NCI-H510A treated with DMSO at 0.1 percent for 48 hours (cell line): ENCODE data around the gene BICD1.
"Not testable (repeated sequence)": the region's sequence is repeated elsewhere in the genome, so short reads cannot be mapped to it uniquely, and the experiment has no call there.

ENCODE experiments used
- DNase-seq: peaks from one replicate; lab custom pipeline; 2025; lab: John Stamatoyannopoulos, UW

The BICD1 gene

GRCh38 chr12:32196250-32197198 lies 89.9 kb downstream of the BICD1 start:
- no peak for DNase-seq

GRCh38 chr12:32197421-32197820 lies 90.8 kb downstream of the BICD1 start:
- DNase-seq = no peak

GRCh38 chr12:32198555-32198954 lies 91.9 kb downstream of the BICD1 start:
- no peak for DNase-seq

GRCh38 chr12:32201096-32201495 lies 94.4 kb downstream of the BICD1 start:
- DNase-seq = no peak

- no peak for DNase-seq
These were observed 95.3 kb downstream of the BICD1 start for GRCh38 chr12:32201976-32202375.

GRCh38 chr12:32205731-32206130 lies 99.1 kb downstream of the BICD1 start:
- no peak for DNase-seq

- DNase-seq = no peak
These were observed 101.7 kb downstream of the BICD1 start for GRCh38 chr12:32208355-32208754.

GRCh38 chr12:32211066-32211899 lies 104.6 kb downstream of the BICD1 start:
- DNase-seq = no peak

- DNase-seq = no peak
These were observed 105.2 kb downstream of the BICD1 start for GRCh38 chr12:32211900-32212156.

GRCh38 chr12:32214723-32215122 lies 108.1 kb downstream of the BICD1 start:
- no peak for DNase-seq

- DNase-seq = no peak
These were observed 111.0 kb downstream of the BICD1 start for GRCh38 chr12:32217354-32218310.

- no peak for DNase-seq
These were observed 117.3 kb downstream of the BICD1 start for GRCh38 chr12:32223941-32224340.

GRCh38 chr12:32226768-32227167 lies 120.1 kb downstream of the BICD1 start:
- DNase-seq = no peak

GRCh38 chr12:32229971-32230612 lies 123.4 kb downstream of the BICD1 start:
- no peak for DNase-seq

- DNase-seq = no peak
These were observed 124.0 kb downstream of the BICD1 start for GRCh38 chr12:32230613-32230993.

- DNase-seq = not testable (repeated sequence)
These were observed 124.7 kb downstream of the BICD1 start for GRCh38 chr12:32231361-32231760.

GRCh38 chr12:32233568-32233967 lies 126.9 kb downstream of the BICD1 start:
- DNase-seq = no peak

- DNase-seq = no peak
These were observed 128.6 kb downstream of the BICD1 start for GRCh38 chr12:32235251-32235650.

GRCh38 chr12:32240162-32240561 lies 133.5 kb downstream of the BICD1 start:
- no peak for DNase-seq

- DNase-seq = no peak
These were observed 134.2 kb downstream of the BICD1 start for GRCh38 chr12:32240831-32241230.

GRCh38 chr12:32242641-32243040 lies 136.0 kb downstream of the BICD1 start:
- DNase-seq = no peak
